SK-N-MC (cell line): ENCODE results near the gene CCNA2.

Source experiments
- EZH2 ChIP-seq: fragments of 200-600 bp; sonication (generic); IDR thresholded peaks from one replicate; pipeline ENCODE4 v1.6.1; 2017; ENCODE audit warnings: antibody characterized with exemption
- FOXP2 ChIP-seq: optimal IDR thresholded peaks from 2 replicates; pipeline ENCODE3; 2011; ENCODE audit warnings: mild to moderate bottlenecking, moderate library complexity; ENCODE audit not compliant: insufficient read depth; ENCODE audit errors: extremely low read length, control extremely low read depth
- POLR2AphosphoS5 ChIP-seq: IDR thresholded peaks from 2 replicates; pipeline ENCODE4 v1.6.1; 2012; ENCODE audit warnings: mild to moderate bottlenecking, low read depth, low read length, borderline replicate concordance

- no peak for TF ChIP-seq FOXP2
- TF ChIP-seq EZH2: no peak
- no peak for TF ChIP-seq POLR2AphosphoS5
Observed at GRCh38 chr4:121827853-121828252, 4.2 kb upstream of the CCNA2 start.
